Activated CD8-positive, alpha-beta T cell treated with anti-CD3 and anti-CD28 coated beads for 36 hours (primary cell): ENCODE results near the gene FARP1. TPM values are rescaled to one million over a fixed set of nuclear protein-coding genes. Genes with fewer than 3 reads are reported as not detected.

Source experiments
- ATAC-seq: fragments of 200-7000 bp; cut with Tn5 transposase; one replicate; pipeline ENCODE4 v1.10.0; 2021; ENCODE audit warnings: mild to moderate bottlenecking, moderate library complexity
- CTCF ChIA-PET: fragments of 350-600 bp; sonication (Branson Sonifier 250); formaldehyde crosslinking; loops from one replicate; lab custom pipeline; 2021; ENCODE audit warnings: antibody characterized with exemption; lab: Charles Lee
- POLR2A ChIA-PET: fragments of 350-600 bp; sonication (Branson Sonifier 250); formaldehyde crosslinking; loops from one replicate; lab custom pipeline; 2021; ENCODE audit warnings: antibody characterized with exemption; lab: Charles Lee
- DNase-seq: peaks from one replicate; pipeline ENCODE4 v3.0.0-alpha.2; 2020
- H3K27ac Mint-ChIP-seq: one replicate; pipeline ENCODE4 v1.8.0; 2021; ENCODE audit warnings: mild to moderate bottlenecking, mixed read lengths
- H3K27me3 Mint-ChIP-seq: one replicate; pipeline ENCODE4 v1.8.0; 2021; ENCODE audit warnings: mixed read lengths
- H3K36me3 Mint-ChIP-seq: one replicate; pipeline ENCODE4 v1.8.0; 2021; ENCODE audit warnings: low read depth, mixed read lengths
- H3K4me1 Mint-ChIP-seq: one replicate; pipeline ENCODE4 v1.8.0; 2021; ENCODE audit warnings: low read depth, mixed read lengths
- H3K4me3 Mint-ChIP-seq: one replicate; pipeline ENCODE4 v1.8.0; 2021; ENCODE audit warnings: mild to moderate bottlenecking, moderate library complexity, mixed read lengths
- H3K9me3 Mint-ChIP-seq: one replicate; pipeline ENCODE4 v1.8.0; 2021; ENCODE audit warnings: mixed read lengths
- CTCF ChIP-seq: fragments of 200-600 bp; IDR thresholded peaks from one replicate; pipeline ENCODE4 v1.8.0; 2022; ENCODE audit warnings: antibody characterized with exemption, mild to moderate bottlenecking
- intact Hi-C: fragments of 100-400 bp; cut with micrococcal nuclease; formaldehyde crosslinking; loops from one replicate; pipeline ENCODE4 v1.10.0; 2022
- total RNA-seq, 2 experiments: library from RNA; stranded (reverse); gene quantifications; one replicate each; pipeline ENCODE4 v1.2.3, GENCODE V29; 2021

Gene FARP1
- total RNA-seq, 2 experiments from 2014 or later, result 0.27 to 0.43 TPM

- POLR2A ChIA-PET, result no interaction called here
- Mint-ChIP-seq H3K4me3 (no peak overlapping the region), H3K4me1 (no peaks in the 10 kb centered on the region), H3K9me3 (peaks cover 1% of the 10 kb centered on the region), H3K27ac (no peak overlapping the region), H3K36me3 (no peaks in the 10 kb centered on the region), H3K27me3 (peaks cover 2% of the 10 kb centered on the region)
- CTCF ChIA-PET, result interaction anchor here (1.4 kb wide), 1 partner anchor 11 kb away, joined by 4 read pairs; no protein-coding TSS in a partner anchor
- DNase-seq (no peak), ATAC-seq (no peak)
- no peak for TF ChIP-seq CTCF
- intact Hi-C loops, result no loop called here
These were observed 190.6 kb downstream of the FARP1 start for GRCh38 chr13:98333486-98333885.

- H3K4me3 Mint-ChIP-seq, result no peak overlapping the region
- intact Hi-C loops, result no loop called here
- H3K27ac Mint-ChIP-seq, result no peak overlapping the region
- no peaks in the 10 kb centered on the region for H3K36me3 Mint-ChIP-seq
- no peak for DNase-seq
- H3K27me3 Mint-ChIP-seq, result peaks cover 2% of the 10 kb centered on the region
- peaks cover 1% of the 10 kb centered on the region for H3K9me3 Mint-ChIP-seq
- ATAC-seq, result no peak
- ChIA-PET POLR2A (interaction anchor here (0.8 kb wide), 1 partner anchor 187 kb away, joined by 3 read pairs; no protein-coding TSS in a partner anchor), CTCF (interaction anchor here (1.4 kb wide), 1 partner anchor 10 kb away, joined by 4 read pairs; no protein-coding TSS in a partner anchor)
- no peak for TF ChIP-seq CTCF
- no peaks in the 10 kb centered on the region for H3K4me1 Mint-ChIP-seq
These were observed 191.8 kb downstream of the FARP1 start for GRCh38 chr13:98334620-98335205.

- no peak for DNase-seq
- no peak overlapping the region for H3K4me3 Mint-ChIP-seq
- H3K36me3 Mint-ChIP-seq, result no peaks in the 10 kb centered on the region
- H3K9me3 Mint-ChIP-seq, result peaks cover 1% of the 10 kb centered on the region
- ChIA-PET CTCF (no interaction called here), POLR2A (no interaction called here)
- intact Hi-C loops, result no loop called here
- no peak overlapping the region for H3K27ac Mint-ChIP-seq
- peaks cover 3% of the 10 kb centered on the region for H3K27me3 Mint-ChIP-seq
- TF ChIP-seq CTCF, result no peak
- no peak for ATAC-seq
- no peaks in the 10 kb centered on the region for H3K4me1 Mint-ChIP-seq
These were observed 192.8 kb downstream of the FARP1 start for GRCh38 chr13:98335721-98336120.

GRCh38 chr13:98338310-98338709 lies 195.4 kb downstream of the FARP1 start:
- no peak for ATAC-seq
- ChIA-PET CTCF (no interaction called here), POLR2A (no interaction called here)
- DNase-seq, result no peak
- peaks cover 5% of the 10 kb centered on the region for H3K27me3 Mint-ChIP-seq
- no peak overlapping the region for H3K27ac Mint-ChIP-seq
- H3K4me1 Mint-ChIP-seq, result no peaks in the 10 kb centered on the region
- no peaks in the 10 kb centered on the region for H3K36me3 Mint-ChIP-seq
- intact Hi-C loops, result no loop called here
- H3K9me3 Mint-ChIP-seq, result peaks cover 1% of the 10 kb centered on the region
- H3K4me3 Mint-ChIP-seq, result no peak overlapping the region
- no peak for TF ChIP-seq CTCF

GRCh38 chr13:98339684-98340425 lies 197.0 kb downstream of the FARP1 start:
- H3K27ac Mint-ChIP-seq, result no peak overlapping the region
- H3K9me3 Mint-ChIP-seq, result peaks cover 1% of the 10 kb centered on the region
- no peaks in the 10 kb centered on the region for H3K4me1 Mint-ChIP-seq
- ChIA-PET CTCF (no interaction called here), POLR2A (no interaction called here)
- TF ChIP-seq CTCF, result no peak
- H3K36me3 Mint-ChIP-seq, result no peaks in the 10 kb centered on the region
- peaks cover 5% of the 10 kb centered on the region for H3K27me3 Mint-ChIP-seq
- DNase-seq, result no peak
- no peak overlapping the region for H3K4me3 Mint-ChIP-seq
- no peak for ATAC-seq
- intact Hi-C loops, result no loop called here
